ENCODE measurements around the gene CNTN1. TPM values are rescaled to one million over a fixed set of nuclear protein-coding genes. Genes with fewer than 3 reads are reported as not detected.

CNTN1 gene
- total RNA-seq, 6 experiments from 2014 or later, result not detected

DNA sequence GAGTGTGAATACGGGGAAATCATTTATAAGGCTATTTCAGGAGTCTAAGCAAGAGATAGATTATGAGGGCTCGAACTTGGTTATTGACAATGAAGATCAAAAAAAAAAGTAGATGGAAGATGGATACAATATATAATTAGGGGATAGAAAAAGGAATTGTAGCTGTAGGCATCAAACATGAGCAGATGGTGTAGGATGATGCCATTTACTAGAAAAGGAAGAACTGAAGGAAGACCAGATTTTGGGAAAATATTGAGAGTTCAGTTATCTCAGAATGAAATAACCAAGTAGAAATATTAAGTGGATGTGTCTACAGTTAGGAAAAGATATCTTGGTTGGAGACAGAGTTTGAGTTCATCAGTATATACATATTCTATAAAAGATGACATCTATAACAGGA, 109.6 kb downstream of the CNTN1 start:
- TF ChIP-seq, protein P1, sequence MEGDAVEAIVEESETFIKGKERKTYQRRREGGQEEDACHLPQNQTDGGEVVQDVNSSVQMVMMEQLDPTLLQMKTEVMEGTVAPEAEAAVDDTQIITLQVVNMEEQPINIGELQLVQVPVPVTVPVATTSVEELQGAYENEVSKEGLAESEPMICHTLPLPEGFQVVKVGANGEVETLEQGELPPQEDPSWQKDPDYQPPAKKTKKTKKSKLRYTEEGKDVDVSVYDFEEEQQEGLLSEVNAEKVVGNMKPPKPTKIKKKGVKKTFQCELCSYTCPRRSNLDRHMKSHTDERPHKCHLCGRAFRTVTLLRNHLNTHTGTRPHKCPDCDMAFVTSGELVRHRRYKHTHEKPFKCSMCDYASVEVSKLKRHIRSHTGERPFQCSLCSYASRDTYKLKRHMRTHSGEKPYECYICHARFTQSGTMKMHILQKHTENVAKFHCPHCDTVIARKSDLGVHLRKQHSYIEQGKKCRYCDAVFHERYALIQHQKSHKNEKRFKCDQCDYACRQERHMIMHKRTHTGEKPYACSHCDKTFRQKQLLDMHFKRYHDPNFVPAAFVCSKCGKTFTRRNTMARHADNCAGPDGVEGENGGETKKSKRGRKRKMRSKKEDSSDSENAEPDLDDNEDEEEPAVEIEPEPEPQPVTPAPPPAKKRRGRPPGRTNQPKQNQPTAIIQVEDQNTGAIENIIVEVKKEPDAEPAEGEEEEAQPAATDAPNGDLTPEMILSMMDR (IDR thresholded peaks at IDR 0.05), result no peak
- no peak for DNase-seq
- no peaks in the 10 kb centered on the region for H3K36me3 Mint-ChIP-seq (ENCODE audit: low read depth)

DNA sequence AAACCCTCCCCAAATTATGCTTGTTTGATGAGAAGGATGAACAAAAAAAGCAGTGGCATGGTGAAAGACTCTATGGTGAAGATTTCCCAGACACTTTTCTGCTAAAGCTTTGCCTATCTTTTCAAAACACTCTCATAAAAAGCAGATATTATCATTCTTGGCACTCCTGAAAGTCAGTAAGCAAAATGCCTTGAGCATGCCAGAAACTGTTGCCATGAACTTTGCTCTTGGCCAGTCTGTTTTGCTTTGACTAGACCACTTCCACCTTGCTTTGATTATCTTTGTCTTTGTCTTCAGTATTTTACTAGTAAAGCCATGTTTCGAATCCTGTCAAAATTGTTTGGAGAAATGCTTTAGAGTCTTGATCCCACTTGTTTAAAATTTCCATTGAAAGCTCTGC, 110.4 kb downstream of the CNTN1 start:
- H3K9me3 Mint-ChIP-seq, result peaks cover 20% of the 10 kb centered on the region
- DNase-seq, result no peak
- H3K27me3 Mint-ChIP-seq (ENCODE audit: insufficient read depth), result no peaks in the 10 kb centered on the region
- no peak overlapping the region for H3K27ac Mint-ChIP-seq
- TF ChIP-seq, protein P1 (IDR thresholded peaks at IDR 0.05), result no peak
- H3K4me1 Mint-ChIP-seq (ENCODE audit: low read depth), result no peaks in the 10 kb centered on the region
- no peak overlapping the region for H3K4me3 Mint-ChIP-seq
- H3K36me3 Mint-ChIP-seq (ENCODE audit: low read depth), result no peaks in the 10 kb centered on the region

More for the DNA sequence above, 109.6 kb downstream of the CNTN1 start:
- no peak overlapping the region for H3K27ac Mint-ChIP-seq
- H3K9me3 Mint-ChIP-seq, result peaks cover 19% of the 10 kb centered on the region
- H3K27me3 Mint-ChIP-seq (ENCODE audit: insufficient read depth), result no peaks in the 10 kb centered on the region
- no peaks in the 10 kb centered on the region for H3K4me1 Mint-ChIP-seq (ENCODE audit: low read depth)
- H3K4me3 Mint-ChIP-seq, result no peak overlapping the region

DNA sequence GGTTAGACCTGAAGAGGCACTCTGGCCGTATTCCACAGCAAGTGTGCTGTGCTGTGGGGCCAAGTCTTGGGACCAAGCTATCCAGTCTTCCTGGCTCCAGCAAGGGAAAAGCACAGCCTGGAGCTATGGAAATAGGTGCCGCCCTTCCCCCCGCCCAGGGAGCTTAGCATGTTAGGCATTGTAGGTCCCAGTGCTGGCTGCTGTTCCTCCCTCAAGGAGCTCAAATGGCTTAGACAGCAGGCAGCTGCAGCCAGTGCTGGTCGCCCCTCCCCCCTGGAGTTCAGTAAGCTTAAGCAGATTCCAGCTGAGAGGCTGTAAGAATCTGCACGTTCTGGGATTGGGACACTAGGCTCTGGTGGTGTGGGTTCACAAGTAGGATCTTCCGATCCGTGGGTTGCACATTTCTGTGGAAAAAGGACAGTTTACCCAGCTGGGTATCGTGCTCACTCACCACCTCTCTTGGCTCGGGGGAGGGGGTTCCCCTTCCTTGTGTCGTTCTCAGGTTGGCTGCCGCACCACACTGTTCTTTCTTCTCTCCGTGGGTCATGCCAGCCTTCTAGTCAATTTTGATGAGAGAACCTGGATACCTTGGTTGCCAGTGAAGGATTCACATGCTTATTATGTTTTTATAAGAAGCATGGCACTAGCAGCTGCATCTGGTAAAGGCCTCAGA, 127.3 kb downstream of the CNTN1 start:
- Mint-ChIP-seq H3K36me3 (ENCODE audit: low read depth) (no peaks in the 10 kb centered on the region), H3K27ac (no peak overlapping the region), H3K9me3 (peaks cover 47% of the 10 kb centered on the region), H3K4me1 (ENCODE audit: low read depth) (no peaks in the 10 kb centered on the region), H3K4me3 (no peak overlapping the region), H3K27me3 (ENCODE audit: insufficient read depth) (no peaks in the 10 kb centered on the region)
- DNase-seq, result no peak
- TF ChIP-seq, protein P1 (IDR thresholded peaks at IDR 0.05), result no peak

DNA sequence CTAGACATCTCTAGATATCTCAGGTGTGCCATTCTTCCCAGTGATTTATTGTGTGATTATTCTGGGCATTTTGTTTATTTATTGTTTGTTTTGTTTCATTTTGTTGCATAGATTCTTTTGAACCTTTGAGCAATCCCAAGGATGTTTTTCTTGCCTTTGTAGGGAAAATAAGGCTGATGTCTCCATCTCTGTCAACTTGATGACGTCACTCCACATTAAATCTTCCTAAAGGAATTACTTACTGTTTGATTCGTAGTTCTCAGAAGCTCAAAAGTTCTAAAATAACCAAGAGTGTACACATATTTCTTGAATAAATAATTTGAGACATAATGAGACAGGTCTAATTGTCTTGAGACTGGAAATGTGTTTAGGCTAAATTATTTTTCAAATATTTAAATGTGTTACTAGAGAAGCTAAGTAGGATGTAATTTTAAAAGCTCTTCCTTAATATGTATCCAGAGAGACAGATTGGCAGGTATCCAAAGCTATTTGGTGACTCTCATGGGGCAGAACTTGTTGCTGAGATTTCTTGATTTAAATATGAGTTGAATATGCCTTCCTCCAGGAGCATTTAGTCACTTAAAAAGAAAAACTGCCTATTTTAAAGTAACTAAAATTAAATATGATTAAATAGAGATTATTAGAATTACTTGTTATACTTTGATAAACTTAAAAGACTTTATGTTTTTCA, 128.7 kb downstream of the CNTN1 start:
- Mint-ChIP-seq H3K4me1 (ENCODE audit: low read depth) (no peaks in the 10 kb centered on the region), H3K27me3 (ENCODE audit: insufficient read depth) (no peaks in the 10 kb centered on the region), H3K4me3 (no peak overlapping the region), H3K9me3 (peaks cover 44% of the 10 kb centered on the region), H3K27ac (no peak overlapping the region), H3K36me3 (ENCODE audit: low read depth) (no peaks in the 10 kb centered on the region)
- TF ChIP-seq, protein P1 (IDR thresholded peaks at IDR 0.05), result no peak
- DNase-seq, result no peak

DNA sequence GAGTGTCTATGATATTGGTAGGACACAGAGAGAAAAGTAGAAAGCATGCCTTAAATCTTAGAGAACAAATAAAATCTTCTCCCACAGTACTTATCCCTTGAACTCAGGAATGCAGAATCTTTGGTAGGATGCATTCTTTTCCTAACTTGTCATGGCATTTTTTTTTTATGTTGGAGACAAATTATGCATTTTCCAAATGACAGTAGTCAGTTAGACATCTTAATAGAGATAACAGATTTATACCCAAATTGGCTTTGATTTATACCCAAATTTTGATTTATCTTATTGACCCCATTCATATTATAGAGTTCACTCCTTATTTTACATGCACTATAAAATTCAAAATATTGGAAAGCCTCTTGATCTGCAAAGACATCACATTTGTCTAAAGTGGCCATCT, 132.9 kb downstream of the CNTN1 start:
- H3K4me1 Mint-ChIP-seq (ENCODE audit: low read depth), result no peaks in the 10 kb centered on the region
- H3K36me3 Mint-ChIP-seq (ENCODE audit: low read depth), result no peaks in the 10 kb centered on the region
- TF ChIP-seq, protein P1 (IDR thresholded peaks at IDR 0.05), result no peak
- peaks cover 24% of the 10 kb centered on the region for H3K9me3 Mint-ChIP-seq
- no peak overlapping the region for H3K27ac Mint-ChIP-seq
- H3K27me3 Mint-ChIP-seq (ENCODE audit: insufficient read depth), result no peaks in the 10 kb centered on the region
- no peak overlapping the region for H3K4me3 Mint-ChIP-seq
- DNase-seq, result no peak
